T-helper 2 cell (primary cell): ENCODE data around the gene TK2.
A peak's percentile ranks its signal among the peaks of the same experiment; 100 is the strongest.
"Not testable (repeated sequence)": the region's sequence is repeated elsewhere in the genome, so short reads cannot be mapped to it uniquely, and the experiment has no call there.

ENCODE experiments used
- DNase-seq, 5 experiments: peaks; one replicate each; pipeline versions ENCODE4 v3.0.0 to v3.0.0-alpha.2; 2012 to 2022

TK2 gene

DNA sequence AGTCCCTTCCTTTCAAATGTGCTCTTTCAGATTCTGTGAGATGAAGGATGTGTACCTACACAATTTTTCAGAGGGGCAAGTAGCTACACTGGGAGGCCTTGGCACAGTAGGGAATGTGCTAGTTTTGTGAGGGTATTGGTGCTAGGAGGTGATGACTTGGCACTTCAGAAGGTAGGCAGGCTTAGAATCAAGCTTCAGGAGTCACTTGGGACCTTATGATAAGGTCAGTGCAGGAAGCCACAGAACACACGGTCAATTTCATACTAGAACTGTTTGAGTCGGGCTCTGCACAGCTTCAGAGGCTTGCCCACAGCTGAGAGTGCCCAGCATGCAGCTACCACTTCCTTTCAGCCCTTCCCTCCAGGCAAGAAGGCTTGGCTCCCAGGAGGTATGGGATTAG, 22.4 kb upstream of the TK2 start:
- no peak for DNase-seq

DNA sequence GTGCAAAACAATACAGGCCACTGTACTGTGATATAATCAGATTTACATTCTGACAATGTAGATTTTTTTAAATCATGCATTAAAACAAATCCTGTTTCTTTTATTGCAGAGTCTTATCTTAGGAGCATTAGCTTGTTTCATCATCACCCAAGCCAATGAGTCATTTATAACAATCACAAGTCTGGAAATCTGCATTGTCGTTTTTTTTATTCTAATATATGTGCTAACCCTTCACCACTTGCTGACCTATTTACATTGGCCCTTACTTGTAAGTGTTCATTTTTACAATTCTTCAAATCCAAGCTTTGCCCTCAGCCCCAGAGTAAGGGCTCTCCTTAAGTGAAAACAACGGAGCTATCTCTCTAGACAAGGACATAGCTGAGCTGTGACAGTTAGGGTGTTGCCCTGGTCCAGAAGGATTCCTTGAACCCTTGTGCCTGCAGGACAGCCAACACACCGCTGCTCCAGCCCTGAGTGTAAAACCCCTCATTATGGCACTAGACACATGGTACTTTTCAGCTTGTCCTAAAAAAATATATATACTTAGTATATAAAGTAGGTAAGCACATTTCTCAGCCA, 20.0 kb upstream of the TK2 start:
- DNase-seq: no peak

DNA sequence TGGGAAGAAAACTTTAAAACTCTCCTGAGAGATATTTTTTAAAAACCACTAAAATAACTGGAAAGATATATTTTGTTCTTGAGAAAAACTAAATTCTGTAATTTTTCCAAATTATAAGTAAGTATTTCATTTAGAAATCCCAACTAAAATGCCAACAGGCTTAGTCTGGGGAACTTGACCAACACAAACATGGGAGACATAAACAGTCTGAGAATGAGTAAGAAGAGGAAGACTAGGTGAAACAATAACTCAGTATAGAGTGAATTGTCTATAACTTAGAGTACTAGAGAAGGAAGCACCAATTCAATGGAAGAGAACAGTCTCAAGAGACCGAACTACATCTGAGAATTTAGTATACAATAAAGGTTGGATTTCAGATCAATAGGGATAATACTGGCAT, 19.2 kb upstream of the TK2 start:
- DNase-seq: no peak

DNA sequence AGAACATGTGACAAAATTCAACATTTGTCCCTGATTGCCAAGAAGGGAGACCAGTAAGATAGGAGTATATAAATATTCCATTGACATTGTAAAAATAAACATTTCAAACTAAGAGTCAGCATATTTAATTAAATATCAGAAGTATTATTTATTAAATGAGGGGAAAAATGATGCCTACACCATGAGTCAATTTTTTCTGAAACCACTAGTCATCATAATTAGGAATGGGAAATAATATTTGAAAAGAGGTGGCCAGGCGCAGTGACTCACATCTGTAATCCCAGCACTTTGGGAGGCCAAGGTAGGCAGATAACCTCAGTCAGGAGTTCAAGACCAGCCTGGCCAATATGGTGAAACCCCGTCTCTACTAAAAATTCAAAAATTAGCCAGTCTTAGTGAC, 18.4 kb upstream of the TK2 start:
- DNase-seq: no peak

DNA sequence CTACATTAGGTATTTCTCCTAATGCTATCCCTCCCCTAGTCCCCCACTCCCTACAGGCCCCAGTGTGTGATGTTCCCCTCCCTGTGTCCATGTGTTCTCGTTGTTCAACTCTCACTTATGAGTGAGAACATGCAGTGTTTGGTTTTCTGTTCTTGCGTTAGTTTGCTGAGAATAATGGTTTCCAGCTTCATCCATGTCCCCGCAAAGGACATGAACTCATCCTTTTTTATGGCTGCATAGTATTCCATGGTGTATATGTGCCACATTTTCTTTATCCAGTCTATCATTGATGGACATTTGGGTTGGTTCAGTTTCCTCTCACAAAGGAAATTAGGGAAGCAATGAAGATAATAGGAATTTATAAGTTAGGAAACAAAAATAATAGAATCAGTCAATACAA, 17.3 kb upstream of the TK2 start:
- DNase-seq: not testable (repeated sequence)

DNA sequence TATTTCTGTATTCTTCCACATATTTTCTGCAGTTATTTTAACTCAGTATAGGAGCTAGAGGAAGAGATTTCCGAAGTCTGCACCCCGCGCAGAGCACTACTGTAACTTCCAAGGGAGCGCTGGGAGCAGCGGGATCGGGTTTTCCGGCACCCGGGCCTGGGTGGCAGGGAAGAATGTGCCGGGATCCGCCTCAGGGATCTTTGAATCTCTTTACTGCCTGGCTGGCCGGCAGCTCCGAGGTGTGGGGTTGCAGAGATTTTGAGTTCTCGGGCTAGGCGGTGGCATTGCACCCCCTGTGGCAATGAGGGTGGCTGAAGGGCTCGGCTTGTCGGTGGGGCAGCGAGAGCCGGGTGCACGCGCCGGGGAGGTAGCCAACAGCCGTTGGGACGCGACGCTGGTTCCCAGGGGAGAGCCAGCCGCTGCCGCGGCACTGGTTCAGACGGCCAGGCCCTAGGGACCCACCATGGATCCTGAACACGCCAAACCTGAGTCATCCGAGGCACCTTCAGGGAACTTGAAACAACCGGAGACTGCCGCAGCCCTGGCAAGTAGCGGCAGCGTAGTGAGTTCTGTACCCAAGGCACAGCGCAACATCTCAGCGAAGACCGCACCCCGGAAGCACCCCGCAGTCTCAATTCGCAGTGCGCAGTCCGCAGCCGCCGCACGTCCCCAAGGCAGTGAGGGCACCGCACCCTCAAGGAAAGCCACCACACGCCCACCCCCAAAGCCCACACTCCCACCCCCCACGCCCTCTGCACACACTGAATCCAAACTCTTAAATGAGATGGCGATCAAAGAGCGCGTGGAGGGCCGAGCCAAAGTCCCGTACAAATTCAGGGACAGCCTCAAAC, 16.4 kb upstream of the TK2 start, which contains the start of gene CMTM1:
Gene CMTM1, plus strand, starts transcription at position 389 of the 851 bp plus-strand sequence. Its CDS starts 75 bp downstream, at position 464.
- DNase-seq: no peak

DNA sequence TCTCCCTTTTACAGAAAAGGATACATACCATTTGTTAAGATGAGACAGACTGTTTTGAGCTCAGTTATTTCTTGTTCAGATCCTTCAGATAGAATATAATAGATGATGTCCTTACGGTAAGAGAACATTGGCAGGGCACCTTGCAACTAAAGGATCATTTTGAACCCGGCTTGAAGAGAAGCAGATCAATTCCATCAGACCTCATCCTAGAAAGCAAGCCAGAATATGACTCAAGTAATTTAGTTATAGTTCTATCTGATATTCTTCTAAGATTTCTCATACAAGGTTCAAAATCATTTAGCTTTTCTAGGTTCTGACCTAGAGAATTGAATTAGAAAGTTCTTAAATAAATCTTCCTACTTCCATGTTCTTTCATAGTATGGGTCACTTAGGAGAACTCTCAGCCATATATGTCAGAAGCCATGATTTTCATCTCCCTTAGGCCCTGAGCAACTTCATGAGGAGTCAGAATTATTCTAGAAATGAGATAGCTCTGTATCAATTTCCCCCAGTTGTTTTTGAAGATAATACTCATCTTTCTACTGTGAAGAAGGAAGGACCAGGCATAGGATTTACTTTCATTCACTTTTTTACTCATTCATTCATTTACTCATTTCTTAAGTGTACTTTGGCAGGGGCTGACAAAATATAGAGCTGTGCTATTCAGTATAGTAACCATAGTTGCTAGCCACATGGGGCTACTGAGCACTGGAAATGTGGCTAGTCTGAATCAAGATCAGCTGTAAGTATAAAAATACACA, 13.8 kb upstream of the TK2 start:
- DNase-seq: peak in 1 of 5 experiments; percentile 68

DNA sequence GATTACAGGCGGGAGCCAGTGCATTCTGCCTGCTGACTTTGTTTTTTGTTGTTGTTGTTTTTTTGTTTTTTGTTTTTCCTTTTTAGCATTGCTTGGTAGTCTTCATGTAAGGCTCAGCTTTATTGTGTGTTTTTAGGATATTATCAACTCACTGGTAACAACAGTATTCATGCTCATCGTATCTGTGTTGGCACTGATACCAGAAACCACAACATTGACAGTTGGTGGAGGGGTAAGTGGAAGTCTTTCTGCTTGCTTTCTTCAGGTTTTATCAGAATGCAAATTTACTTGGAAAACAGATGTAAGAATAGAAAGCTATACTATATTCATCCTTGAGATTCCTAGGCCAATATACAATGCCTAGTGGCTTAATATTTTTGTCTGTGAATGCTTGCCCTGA, 13.1 kb upstream of the TK2 start:
- peak in 1 of 5 experiments; percentile 69 for DNase-seq

DNA sequence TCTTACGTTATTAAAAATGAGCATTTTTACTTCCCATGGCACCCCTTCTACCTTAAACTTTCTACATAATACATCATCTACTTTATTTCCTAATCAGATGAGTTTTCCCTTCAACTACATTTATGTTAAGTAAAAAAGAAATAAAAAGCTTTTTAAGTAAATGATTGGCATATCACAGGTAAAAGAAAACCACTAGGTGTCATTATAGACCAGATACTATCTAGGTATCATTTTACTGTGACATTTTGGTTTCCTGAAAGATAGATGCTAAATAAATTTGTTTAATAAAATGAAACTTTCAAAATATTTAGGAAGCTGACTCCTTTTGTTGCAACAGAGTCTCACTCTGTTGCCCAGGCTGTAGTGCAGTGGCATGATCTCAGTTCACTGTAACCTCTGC, 12.5 kb upstream of the TK2 start:
- DNase-seq: peak in 1 of 5 experiments; percentile 34

DNA sequence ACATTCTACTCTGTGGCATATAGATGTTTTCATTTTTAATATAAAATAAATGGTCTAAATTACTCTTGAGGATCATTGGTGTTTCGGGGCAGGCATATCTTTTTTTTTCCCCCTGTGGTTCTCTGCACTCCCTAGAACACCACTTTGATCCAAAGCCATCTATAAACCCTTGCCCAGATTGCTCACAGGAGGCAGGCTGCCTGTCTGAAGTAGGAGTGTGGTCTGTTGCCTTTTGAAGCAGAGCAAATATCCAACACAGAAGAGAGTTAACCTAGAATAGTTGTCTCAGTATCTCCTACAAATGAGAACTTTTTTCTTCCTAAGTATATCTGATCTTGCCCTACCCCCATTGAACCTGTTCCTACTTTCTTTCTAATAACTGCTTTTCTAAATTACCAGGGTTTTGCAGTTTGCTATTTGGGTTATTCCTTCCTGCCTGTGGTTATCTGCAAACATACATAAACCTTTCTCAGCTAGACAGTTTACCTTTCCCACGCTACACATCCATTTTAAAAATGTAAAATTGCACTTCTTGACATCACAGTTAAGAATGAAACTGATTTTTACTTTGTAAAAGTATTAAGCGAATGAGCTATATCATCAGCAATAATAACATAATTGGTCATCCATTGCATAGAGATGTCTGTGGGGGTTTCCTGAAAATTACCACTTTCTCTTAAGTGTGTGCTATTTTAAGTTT, 11.6 kb upstream of the TK2 start:
- peak in 1 of 5 experiments; percentile 38 for DNase-seq

DNA sequence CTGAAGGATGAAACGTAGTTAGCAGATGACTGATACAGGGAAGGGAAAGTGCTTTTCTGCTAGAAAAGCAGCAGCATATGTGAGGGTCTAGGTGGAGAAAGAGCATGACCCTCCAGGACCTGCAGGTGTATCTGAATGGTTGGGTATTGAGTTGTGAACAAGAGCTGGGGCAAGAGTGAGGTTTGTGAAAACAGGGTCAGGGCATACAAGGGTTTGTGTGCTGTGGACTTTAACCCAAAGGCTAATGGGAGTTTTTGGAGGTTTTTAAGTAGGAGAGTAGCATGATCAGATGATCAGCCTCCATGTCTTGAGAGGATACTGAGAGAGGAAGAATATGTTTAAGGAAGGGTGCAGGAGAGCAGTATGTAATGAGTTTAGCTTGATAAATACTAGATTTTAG, 10.2 kb upstream of the TK2 start:
- no peak for DNase-seq

DNA sequence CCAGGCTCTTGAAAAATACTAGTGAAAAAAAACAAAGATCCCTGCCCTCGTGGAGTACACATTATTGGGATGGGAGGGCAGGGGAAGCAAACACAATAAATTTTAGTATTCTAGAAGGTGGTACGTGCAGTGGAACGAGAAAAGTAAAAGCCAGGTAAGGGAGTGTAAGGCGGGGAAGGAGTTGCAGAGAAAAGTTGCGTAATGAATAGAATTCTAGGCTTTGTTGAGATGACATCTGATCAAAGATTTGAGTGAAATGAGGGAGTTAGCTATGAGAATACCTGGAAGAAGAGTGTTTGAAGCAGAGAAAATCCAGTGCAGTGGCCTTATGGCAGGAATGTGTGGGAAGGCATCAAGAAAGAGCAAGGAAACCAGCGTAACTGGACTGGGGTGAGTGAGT, 4.6 kb upstream of the TK2 start:
- DNase-seq: no peak

DNA sequence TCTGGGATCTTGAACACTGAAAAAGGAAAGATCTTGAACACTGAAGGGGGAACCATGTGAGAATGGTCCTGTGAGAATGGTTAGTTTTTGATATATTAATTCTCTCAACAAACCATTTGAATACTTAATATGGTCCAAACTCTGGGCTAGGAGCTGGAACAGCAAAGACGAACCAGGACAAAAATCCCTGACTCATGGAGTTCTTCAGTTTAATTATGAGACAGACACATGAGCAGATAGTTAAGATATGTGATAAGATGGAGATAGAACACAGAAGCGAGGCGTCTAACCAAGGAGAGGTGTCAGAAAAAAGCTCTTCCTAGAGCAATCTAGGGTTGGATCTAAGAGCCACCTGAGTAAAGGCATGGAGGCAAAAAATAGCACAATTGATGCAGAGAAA, 4.1 kb upstream of the TK2 start:
- DNase-seq: no peak

DNA sequence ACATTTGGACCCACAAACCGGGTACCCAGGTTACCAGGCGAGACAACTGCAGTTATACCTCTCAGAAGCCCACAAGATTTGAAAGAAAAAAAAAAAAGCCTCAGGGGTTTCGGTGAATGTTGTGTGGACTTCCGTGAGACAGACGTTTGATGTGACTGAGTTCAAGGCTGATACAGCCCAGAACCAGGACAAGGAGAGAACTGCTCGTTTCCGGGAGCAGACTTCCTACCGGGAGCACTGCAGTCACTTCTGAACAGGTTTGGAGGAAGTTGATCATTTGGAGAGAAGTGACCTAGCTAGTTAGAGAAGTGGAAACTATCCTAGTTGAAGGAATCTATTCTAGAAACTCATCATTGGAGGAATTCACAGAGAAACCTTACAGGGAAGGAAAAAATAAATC, 3.3 kb upstream of the TK2 start:
- peak in 1 of 5 experiments; percentile 35 for DNase-seq

DNA sequence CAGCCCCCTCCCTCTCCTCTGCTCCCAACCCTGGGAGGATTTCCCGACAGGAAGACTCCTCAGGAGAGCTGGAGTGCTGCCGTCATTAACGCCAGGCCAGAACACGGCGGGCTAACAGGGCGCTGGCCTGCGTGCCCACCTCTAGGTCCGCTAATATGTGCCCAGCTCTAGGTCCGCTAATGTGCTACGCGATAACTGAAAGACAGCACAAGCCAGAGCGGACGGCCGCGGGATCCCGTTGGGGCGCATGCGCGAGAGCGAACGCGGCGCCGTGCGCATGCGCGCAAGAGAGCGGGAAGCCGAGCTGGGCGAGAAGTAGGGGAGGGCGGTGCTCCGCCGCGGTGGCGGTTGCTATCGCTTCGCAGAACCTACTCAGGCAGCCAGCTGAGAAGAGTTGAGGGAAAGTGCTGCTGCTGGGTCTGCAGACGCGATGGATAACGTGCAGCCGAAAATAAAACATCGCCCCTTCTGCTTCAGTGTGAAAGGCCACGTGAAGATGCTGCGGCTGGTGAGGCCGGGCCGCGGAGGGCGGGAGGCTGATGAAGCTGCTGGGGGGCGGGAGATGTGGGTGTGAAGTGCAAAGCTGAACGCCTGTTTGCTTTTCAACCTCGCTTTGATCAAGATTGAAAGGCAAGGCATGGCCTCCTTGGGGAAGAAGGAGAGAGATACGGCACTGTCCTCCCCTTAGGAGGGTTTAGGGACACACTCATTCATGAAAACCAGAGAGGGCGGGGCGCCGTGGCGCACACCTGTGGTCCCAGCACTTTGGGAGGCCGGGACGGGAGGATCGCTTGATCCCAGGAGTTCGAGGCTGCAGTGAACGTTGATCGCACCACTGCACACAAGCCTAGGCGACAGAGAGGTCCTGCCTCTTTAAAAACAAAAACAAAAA, 2.6 kb upstream of the TK2 start, which contains the start of gene CKLF:
Gene CKLF, plus strand, starts transcription at position 291 of the 892 bp plus-strand sequence. Its CDS starts 140 bp downstream, at position 431.
- peak; percentile 81 to 94 (median 87) for DNase-seq

DNA sequence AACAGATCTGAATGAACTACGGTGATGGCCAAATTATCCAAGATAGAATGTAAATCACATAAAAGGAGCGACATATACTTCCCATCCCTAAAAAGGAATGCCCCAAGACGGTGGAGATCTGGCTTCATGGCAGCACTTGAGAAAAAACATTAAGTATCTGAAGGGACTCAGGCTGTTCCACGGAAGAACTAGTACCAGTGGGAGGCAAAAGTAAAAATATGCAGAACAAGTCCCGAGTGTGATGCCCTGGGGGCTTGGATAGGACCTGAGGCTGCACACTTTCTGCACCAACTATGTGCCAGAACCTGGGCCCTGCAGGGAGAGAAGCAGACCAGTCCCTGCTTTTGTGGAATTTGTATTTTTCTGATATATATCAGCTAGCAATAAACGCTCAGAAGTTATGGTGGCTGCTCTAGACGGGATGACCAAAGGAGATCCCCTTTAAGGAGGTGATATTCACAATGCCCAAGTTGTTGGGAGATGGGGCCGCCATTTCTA, 1.9 kb upstream of the TK2 start:
- DNase-seq: no peak

DNA sequence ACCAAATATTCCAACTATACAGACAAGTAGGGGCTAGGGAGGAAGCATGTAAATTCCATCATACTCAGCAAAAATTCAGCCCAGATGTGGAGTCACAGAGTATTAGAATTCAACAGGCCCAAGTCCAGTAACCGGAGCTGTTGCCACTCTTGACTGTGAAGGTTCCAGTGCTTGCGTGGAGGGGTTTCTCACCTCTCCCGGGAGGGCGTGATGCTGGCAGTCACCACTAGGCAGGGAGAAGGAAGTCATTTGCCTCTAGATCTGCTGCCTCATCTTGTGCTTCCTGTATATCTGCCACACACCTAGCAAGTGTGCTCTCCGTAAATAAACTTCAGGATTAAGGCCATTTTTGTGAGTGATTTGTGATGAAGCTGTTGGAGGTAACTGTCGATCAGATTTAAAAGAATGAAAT, 1.4 kb upstream of the TK2 start:
- peak; percentile 34 to 81 (median 58) for DNase-seq

DNA sequence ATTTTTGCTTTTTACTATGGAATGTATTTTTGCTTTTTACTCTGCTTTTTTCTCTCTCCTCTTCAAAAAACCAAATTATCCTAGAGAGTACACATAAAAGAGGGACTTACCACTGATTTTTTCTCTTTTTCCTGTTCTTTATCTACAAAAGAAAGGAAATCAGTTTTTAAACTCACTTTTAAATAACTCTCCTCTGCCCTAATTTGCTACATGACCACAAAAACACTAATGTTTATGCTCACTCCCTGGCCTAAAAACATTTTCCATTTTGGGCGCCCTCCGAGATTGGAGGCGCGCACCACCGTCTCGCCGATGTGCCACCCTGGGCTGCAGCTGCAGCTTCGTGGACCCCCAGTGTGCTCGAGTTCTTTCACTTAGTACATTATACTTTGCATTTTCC, 1.1 kb downstream of the TK2 start:
- no peak for DNase-seq

DNA sequence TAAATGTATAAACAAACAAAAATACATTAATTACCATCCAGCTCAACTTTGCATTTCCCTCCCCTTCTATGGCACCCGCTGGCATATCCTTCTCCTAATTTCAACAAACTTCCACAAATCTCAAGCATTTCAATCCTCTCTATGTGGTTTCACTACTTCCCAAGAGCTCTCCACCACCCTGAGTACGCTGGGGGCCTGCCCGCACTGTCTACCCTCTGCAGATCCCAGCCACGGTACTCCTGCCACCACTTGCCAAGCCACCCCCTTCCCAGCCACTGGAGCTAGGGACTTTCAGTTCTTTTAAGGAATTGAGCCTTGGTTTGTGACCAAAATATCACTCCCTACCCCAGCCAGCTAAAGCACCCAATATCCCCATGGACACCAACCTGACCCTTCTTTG, 1.9 kb downstream of the TK2 start:
- no peak for DNase-seq

DNA sequence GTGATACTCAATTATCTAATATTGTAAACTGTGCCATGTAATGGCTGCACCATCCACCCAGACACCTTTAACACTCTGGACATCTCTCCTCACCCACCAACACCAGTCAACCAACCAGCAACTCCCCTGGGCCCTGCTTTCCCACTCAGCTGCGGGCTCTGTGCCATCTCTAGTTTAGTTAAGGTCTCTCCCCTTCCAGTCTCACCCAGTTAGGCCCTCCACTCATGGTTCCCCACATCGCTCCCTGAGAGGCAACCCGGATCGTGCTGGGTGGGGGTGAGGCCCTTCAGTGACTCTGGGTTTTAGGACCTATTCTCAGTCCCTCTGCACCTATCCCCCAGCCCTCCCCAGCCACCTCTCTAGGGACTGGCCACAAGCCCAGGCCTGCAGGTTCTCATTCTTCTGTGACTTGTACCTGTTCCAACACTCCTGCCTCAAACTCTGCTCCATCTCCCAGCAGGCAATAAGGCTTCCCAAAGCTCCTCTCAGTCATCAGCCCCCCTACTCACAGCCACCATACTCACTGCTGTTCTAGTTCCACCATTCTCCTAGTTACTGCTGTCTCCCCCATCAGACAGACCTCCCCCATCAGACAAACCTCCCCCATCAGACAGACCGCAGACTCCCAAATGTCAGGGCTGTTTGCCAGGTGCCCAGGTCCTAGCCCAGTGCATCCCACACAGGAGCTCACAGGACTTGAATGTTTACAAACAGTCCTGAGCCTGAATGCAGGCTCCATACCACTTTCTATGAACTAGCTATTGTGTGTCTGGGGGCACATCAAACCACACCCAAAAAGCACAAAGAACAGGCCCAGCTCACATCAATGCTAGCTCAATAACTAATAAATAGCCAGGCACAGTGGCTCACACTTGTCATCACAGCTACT, 2.6 kb downstream of the TK2 start:
- no peak for DNase-seq
